Posterior vena cava (tissue), 2 donors: ENCODE data around the gene CHST11. TPM values are rescaled to one million over a fixed set of nuclear protein-coding genes. Genes with fewer than 3 reads are reported as not detected.
"Not testable (repeated sequence)": the region's sequence is repeated elsewhere in the genome, so short reads cannot be mapped to it uniquely, and the experiment has no call there.

ENCODE experiments used
- DNase-seq: peaks from one replicate; pipeline ENCODE4 v3.0.0-alpha.2; 2020; ENCODE audit warnings: low spot score
- intact Hi-C, 2 donors: fragments of 100-400 bp; cut with DNase I; formaldehyde crosslinking; loops; one replicate each; pipeline versions ENCODE4 v1.14.1 to v1.14.2; 2022 to 2023
- total RNA-seq, 2 donors: library from RNA; stranded (reverse); fragmentation: NEBNext Ultra II Directional; extraction: Animal tissue kit (Norgen Biotek cat#: 25700); gene quantifications; one replicate each; pipeline ENCODE4 v1.2.1, GENCODE V29; 2021
- donor health status: DM: yes; HTN: yes; CAD: no.
- donor health status: DM: yes; HTN: yes; CAD: no.

The CHST11 gene
- total RNA-seq, 2 donors from 2014 or later: 17.1 to 17.4 TPM

- intact Hi-C loops: no loop called here
- no peak for DNase-seq
Measured at GRCh38 chr12:104534857-104535248, 78.1 kb downstream of the CHST11 start.

GRCh38 chr12:104535369-104535768 lies 78.6 kb downstream of the CHST11 start:
- intact Hi-C loops: no loop called here
- no peak for DNase-seq

GRCh38 chr12:104536841-104537240 lies 80.1 kb downstream of the CHST11 start:
- intact Hi-C loops: no loop called here
- DNase-seq: no peak

DNA sequence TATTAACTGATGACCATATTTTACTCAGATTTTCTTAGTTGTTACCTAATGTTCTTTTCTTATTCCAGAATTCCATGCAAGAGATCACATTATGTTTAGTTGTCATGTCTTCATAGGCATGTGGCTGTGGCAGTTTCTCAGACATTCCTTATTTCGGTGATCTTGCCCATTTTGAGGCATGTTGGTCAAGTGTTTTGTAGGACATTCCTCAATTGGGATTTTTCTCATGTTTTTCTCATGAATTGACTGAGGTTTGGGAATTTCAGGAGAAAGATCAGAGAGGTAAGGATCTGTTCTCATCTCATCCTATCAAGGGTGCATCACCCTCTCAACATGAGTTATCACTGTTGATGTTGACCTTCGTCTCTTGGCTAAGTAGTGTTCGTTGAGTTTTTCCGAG lies 81.3 kb downstream of the CHST11 start:
- DNase-seq: no peak
- intact Hi-C loops: no loop called here

DNA sequence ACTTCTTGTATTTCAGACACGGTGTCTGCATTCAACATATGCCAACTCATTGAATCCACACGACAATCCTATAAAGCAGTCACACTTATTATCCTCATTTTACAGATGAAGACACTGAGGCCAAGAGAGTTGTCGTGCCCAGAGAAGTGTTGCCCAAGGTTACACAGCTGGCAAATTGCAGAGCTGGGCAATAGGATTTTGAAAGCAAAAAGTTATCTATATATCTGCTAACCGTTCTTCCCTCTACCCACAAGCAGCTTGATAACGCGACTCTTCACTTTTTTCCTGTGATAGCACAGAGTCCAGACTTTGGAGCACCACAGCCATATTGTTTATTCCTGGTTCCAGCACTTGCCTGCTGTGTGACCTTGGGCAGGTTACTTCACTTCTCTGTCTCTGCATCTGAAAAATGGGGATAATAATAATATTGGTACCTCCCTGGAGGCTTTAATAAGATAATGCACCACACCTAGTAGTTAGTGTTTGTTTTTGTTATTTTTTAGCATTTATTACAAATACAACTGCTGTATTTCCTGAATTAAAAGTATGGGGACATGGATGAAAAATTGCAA lies 82.2 kb downstream of the CHST11 start:
- intact Hi-C loops: no loop called here
- no peak for DNase-seq

DNA sequence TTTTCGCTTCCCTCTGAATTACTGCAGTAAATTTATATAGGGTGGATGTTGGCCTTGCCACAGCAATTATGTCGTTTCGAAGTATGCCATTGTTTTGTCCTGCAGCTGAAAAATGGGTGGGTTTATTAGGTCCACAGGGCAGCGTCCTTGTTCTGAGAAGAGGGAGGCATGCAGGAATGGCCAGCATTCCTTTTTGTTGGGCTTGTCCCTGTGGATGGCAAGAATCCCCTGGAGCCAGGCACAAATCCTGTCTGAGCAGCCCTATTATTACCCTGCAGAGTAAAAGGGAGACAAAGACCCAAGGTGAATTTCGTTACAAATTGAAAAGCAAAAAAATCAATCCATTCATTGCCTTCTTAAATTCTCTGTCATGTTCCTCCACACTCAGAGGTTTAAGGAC lies 88.1 kb downstream of the CHST11 start:
- no peak for DNase-seq
- intact Hi-C loops: no loop called here

DNA sequence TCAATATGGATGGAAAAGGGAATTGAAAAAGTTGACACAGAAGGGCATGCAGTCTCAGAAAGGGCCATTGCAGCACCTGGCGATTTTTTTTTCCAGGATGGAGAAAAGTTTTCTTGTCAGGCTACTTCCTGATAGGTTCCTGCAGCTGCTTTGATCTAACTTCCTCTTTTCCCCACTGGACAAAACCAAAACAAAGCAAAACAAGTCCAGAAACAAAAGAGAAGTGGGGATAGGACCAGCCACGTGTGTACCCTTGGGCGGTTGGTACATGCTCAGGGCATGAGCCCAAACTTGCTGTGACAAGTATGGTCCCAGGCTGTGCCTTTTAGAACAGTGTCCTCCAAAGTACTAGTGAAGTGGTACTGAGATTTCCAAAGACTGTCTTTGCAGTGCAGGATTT lies 89.8 kb downstream of the CHST11 start:
- intact Hi-C loops: loop anchor here in 1 of 2 donors (1.0 kb wide), 1 partner anchor 46 kb away; no protein-coding TSS in a partner anchor
- no peak for DNase-seq

DNA sequence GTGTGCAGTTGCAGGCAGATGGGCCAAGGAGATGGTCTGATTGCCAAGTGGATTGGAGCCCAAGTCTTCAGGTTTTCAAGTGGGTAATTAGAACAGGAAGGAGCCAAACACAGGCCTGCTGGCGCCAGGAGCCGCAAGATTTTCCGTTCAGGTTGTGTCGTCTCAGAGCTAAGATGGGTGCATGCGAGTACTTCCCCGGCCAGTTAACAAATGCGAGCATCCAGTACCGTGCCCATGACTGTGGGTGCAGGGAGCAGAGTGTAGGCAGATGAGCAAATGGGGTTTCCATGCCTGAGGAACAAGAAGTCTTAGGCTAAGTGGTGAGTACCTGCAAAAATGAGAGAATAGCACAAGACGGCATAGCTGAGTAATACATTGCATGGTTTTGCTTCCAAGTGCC lies 90.5 kb downstream of the CHST11 start:
- intact Hi-C loops: no loop called here
- no peak for DNase-seq

DNA sequence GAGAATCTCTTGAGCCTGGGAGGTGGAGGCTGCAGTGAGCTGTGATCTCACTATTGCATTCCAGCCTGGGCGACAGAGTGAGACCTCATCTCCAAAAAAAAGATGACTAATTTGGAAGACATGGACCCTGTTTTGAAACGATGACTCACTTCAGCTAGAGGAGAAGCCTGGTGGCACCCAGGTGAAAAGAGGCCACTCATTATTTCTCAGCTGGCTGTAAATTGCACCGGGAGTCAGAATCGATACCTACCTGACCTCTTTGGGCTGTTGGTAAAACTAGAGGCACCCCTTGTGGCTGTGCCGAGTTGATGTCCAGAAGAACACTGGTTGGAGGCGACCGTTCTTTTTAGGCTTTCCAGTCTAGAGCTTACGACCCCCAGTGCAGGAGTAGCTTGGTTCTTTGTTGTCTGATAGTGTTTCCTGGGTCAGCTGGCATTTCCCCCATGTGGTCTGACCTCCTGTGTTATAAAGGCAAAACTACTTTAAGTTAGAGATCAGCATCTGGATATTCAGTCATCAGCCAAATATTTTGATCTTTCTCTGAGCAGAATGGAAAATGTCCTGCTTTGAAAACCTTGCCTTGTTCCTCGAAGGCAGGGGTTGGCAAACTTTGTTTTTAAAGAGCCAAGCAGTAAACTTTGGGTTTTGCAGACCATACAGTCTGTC lies 93.2 kb downstream of the CHST11 start:
- no peak for DNase-seq
- intact Hi-C loops: no loop called here

GRCh38 chr12:104551313-104551931 lies 94.7 kb downstream of the CHST11 start:
- no peak for DNase-seq
- intact Hi-C loops: no loop called here

- intact Hi-C loops: no loop called here
- no peak for DNase-seq
Measured at GRCh38 chr12:104553421-104553820, 96.7 kb downstream of the CHST11 start.

- DNase-seq: no peak
Measured at GRCh38 chr12:104555648-104556047, 98.9 kb downstream of the CHST11 start.

GRCh38 chr12:104557488-104558195 lies 100.9 kb downstream of the CHST11 start:
- no peak for DNase-seq
- intact Hi-C loops: no loop called here

More at GRCh38 chr12:104555648-104556047, 98.9 kb downstream of the CHST11 start:
- intact Hi-C loops: no loop called here

- no peak for DNase-seq
- intact Hi-C loops: no loop called here
Measured at GRCh38 chr12:104560881-104561280, 104.1 kb downstream of the CHST11 start.

GRCh38 chr12:104562763-104563162 lies 106.0 kb downstream of the CHST11 start:
- intact Hi-C loops: no loop called here
- no peak for DNase-seq

- DNase-seq, intact Hi-C loops: not testable (repeated sequence)
Measured at GRCh38 chr12:104564662-104565061, 107.9 kb downstream of the CHST11 start.

GRCh38 chr12:104565606-104566243 lies 109.0 kb downstream of the CHST11 start:
- DNase-seq: no peak
- intact Hi-C loops: no loop called here

GRCh38 chr12:104566244-104566993 lies 109.7 kb downstream of the CHST11 start:
- no peak for DNase-seq
- intact Hi-C loops: no loop called here

GRCh38 chr12:104567832-104568486 lies 111.2 kb downstream of the CHST11 start:
- no peak for DNase-seq

More at GRCh38 chr12:104567832-104568486, 111.2 kb downstream of the CHST11 start:
- intact Hi-C loops: no loop called here
